ENCODE results near the gene OR51B6. TPM values are rescaled to one million over a fixed set of nuclear protein-coding genes. Genes with fewer than 3 reads are reported as not detected.
"Not testable (repeated sequence)": the region's sequence is repeated elsewhere in the genome, so short reads cannot be mapped to it uniquely, and the experiment has no call there.

The OR51B6 gene
- total RNA-seq, 4 donors from 2014 or later: not detected

DNA sequence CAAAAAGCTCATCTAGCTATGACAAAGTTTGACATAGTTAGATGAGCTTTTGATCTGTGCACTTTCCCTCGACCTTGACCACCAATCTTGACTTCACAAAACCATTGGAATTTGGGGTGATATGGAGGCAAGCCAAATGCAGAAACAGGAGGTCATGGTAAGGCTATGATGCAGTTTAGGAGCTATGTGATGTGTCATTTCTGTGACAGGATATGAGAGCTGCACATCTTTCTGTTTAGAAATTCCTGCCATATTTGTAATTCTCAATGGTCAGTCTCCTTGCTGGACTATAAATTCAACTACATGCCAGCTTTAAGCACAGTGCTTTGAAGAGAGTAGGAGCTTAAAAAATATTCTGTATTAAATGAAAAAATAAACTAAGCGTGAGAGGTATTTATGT is 12.9 kb downstream of the OR51B6 start:
- peaks cover 3 to 4% of the 10 kb centered on the region in 2 donors for H3K4me1 ChIP-seq
- H3K27me3 ChIP-seq: no peaks in the 10 kb centered on the region
- H3K9me3 ChIP-seq: no peaks in the 10 kb centered on the region
- no peak overlapping the region for H3K4me3 ChIP-seq
- no peak for DNase-seq
- TF ChIP-seq, protein P1, sequence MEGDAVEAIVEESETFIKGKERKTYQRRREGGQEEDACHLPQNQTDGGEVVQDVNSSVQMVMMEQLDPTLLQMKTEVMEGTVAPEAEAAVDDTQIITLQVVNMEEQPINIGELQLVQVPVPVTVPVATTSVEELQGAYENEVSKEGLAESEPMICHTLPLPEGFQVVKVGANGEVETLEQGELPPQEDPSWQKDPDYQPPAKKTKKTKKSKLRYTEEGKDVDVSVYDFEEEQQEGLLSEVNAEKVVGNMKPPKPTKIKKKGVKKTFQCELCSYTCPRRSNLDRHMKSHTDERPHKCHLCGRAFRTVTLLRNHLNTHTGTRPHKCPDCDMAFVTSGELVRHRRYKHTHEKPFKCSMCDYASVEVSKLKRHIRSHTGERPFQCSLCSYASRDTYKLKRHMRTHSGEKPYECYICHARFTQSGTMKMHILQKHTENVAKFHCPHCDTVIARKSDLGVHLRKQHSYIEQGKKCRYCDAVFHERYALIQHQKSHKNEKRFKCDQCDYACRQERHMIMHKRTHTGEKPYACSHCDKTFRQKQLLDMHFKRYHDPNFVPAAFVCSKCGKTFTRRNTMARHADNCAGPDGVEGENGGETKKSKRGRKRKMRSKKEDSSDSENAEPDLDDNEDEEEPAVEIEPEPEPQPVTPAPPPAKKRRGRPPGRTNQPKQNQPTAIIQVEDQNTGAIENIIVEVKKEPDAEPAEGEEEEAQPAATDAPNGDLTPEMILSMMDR (IDR thresholded peaks at IDR 0.05): no peak
- TF ChIP-seq POLR2A (IDR thresholded peaks at IDR 0.05): no peak
- no peaks in the 10 kb centered on the region for H3K36me3 ChIP-seq
- intact Hi-C loops (cut with DNase I; ENCODE audit: low total_unique reads): no loop called here
- no peak overlapping the region for H3K27ac ChIP-seq

DNA sequence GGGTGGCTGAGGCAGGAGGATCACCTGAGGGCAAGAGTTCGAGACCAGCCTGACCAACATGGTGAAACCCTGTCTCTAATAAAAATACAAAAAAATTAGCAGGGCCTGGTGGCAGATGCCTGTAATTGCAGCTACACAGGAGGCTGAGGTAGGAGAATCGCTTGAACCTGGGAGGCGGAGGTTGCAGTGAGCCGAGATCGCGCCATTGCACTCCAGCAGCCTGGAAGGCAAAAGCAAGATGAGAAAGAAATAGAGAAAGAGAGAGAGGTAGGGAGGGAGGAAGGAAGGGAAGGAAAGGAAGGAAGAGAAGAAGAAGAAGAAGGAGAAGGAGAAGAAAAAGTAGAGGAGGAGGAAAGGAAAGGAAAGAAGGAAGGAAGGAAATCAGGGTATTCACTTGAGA is 15.1 kb downstream of the OR51B6 start:
- H3K4me3 ChIP-seq; H3K36me3 ChIP-seq; H3K27ac ChIP-seq; H3K27me3 ChIP-seq; H3K4me1 ChIP-seq; DNase-seq; intact Hi-C loops (cut with DNase I; ENCODE audit: low total_unique reads); H3K9me3 ChIP-seq: not testable (repeated sequence)

- Histone ChIP-seq H3K27ac (no peak overlapping the region), H3K36me3 (no peaks in the 10 kb centered on the region), H3K4me3 (no peak overlapping the region), H3K27me3 (no peaks in the 10 kb centered on the region), H3K4me1 (peaks cover 3 to 4% of the 10 kb centered on the region in 2 donors), H3K9me3 (no peaks in the 10 kb centered on the region)
- intact Hi-C loops (cut with DNase I; ENCODE audit: low total_unique reads): no loop called here
- no peak for DNase-seq
- TF ChIP-seq POLR2A (IDR thresholded peaks at IDR 0.05): no peak
Measured at GRCh38 chr11:5366856-5367255, 15.5 kb downstream of the OR51B6 start.

DNA sequence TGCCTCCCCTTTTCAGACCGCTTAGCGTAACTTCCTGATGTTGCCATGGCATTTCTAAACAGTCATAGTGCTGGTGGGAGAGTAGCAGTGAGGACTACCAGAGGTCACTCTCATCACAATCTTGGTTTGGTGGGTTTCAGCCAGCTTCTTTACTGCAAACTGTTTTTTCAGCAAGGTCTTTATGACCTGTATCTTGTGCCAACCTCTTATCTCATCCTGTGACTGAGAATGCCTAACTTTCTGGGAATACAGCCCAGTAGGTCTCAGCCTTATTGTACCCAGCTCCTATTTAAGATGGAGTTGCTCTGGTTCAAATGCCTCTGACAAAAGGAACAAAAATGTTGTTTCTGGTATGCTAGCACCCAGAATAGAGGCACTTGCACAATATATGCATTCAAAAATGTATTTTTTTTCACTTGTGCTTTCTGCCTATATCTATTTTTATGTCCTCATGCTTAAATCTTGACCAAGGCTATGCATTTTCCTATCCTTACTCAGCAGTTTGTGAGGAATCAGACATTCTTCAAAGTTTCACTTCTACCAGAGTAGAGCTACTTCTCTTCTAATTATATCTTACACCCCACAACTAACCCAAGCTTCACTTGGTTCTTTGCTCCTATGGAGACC is 16.3 kb downstream of the OR51B6 start:
- Histone ChIP-seq H3K36me3 (no peaks in the 10 kb centered on the region), H3K4me3 (no peak overlapping the region), H3K9me3 (no peaks in the 10 kb centered on the region), H3K27me3 (no peaks in the 10 kb centered on the region), H3K4me1 (peaks cover 3 to 4% of the 10 kb centered on the region in 2 donors), H3K27ac (no peak overlapping the region)
- no peak for DNase-seq
- TF ChIP-seq, protein P1 (IDR thresholded peaks at IDR 0.05): no peak
- no peak for TF ChIP-seq POLR2A (IDR thresholded peaks at IDR 0.05)
- intact Hi-C loops (cut with DNase I; ENCODE audit: low total_unique reads): no loop called here

DNA sequence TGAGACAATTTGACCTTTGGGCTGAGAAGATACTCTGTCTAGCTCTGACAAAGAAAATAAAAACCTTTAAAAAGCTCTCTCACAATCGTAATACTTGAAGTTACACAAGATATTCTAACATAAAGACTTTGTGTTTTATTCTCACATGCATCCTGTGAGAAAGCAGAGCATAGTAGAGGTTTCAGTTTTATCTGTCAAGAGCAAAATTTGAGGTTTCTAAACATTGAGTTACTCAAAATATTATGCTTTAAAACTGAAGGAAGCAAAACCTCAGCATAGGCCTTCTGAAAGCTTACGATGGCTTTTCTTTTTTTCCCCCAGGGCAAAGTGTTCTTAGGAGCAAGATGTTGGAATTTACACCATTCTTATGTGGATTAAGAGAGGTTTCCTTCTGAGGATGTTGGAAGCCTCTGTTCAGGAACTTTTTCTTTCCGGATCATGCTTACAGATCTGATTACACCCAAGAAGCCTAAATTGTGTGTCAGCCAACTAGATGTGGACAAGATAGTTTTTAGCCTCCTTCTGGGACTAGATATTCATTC is 17.3 kb downstream of the OR51B6 start:
- Histone ChIP-seq H3K27ac (no peak overlapping the region), H3K4me3 (no peak overlapping the region), H3K4me1 (peaks cover 3 to 4% of the 10 kb centered on the region in 2 donors), H3K9me3 (peaks cover 0 to 4% of the 10 kb centered on the region in 2 donors), H3K36me3 (no peaks in the 10 kb centered on the region), H3K27me3 (no peaks in the 10 kb centered on the region)
- DNase-seq: no peak
- intact Hi-C loops (cut with DNase I; ENCODE audit: low total_unique reads): no loop called here
- no peak for TF ChIP-seq POLR2A (IDR thresholded peaks at IDR 0.05)
- TF ChIP-seq, protein P1 (IDR thresholded peaks at IDR 0.05): no peak

GRCh38 chr11:5369789-5370188 is 18.5 kb downstream of the OR51B6 start:
- no peak for DNase-seq
- H3K4me3 ChIP-seq: no peak overlapping the region
- H3K27me3 ChIP-seq: no peaks in the 10 kb centered on the region
- peaks cover 3 to 4% of the 10 kb centered on the region in 2 donors for H3K4me1 ChIP-seq
- H3K36me3 ChIP-seq: no peaks in the 10 kb centered on the region
- no peak overlapping the region for H3K27ac ChIP-seq
- H3K9me3 ChIP-seq: peaks cover 0 to 4% of the 10 kb centered on the region in 2 donors
- TF ChIP-seq, protein P1 (IDR thresholded peaks at IDR 0.05): no peak
- TF ChIP-seq POLR2A (IDR thresholded peaks at IDR 0.05): no peak
- intact Hi-C loops (cut with DNase I; ENCODE audit: low total_unique reads): no loop called here
